GM06990 (cell line): Measurements from ENCODE around the gene TADA2B.
A peak's percentile ranks its signal among the peaks of the same experiment; 100 is the strongest.

Experiments used
- DNase-seq: peaks from one replicate; pipeline ENCODE4 v3.0.0-alpha.2; 2011; ENCODE audit not compliant: insufficient read length; ENCODE audit errors: extremely low read depth
- H3K27me3 ChIP-seq: replicated peaks from 2 replicates; pipeline ENCODE4 v1.6.0; 2011; ENCODE audit warnings: low read length; ENCODE audit not compliant: control insufficient read depth, insufficient read depth
- H3K36me3 ChIP-seq: 2 replicates; pipeline ENCODE4 v1.5.1; 2011; ENCODE audit warnings: low read length; ENCODE audit not compliant: control insufficient read depth, insufficient read depth
- H3K4me3 ChIP-seq: replicated peaks from 2 replicates; pipeline ENCODE4 v1.5.1; 2011; ENCODE audit warnings: low read depth, mild to moderate bottlenecking, control low read depth, low read length
- TF ChIP-seq, protein P1 (sequence below): IDR thresholded peaks from 2 replicates; pipeline ENCODE4 v1.5.1; 2011; ENCODE audit warnings: low read length, control low read depth, mild to moderate bottlenecking, inconsistent platforms; ENCODE audit not compliant: insufficient read depth, poor library complexity, severe bottlenecking

Gene TADA2B

DNA sequence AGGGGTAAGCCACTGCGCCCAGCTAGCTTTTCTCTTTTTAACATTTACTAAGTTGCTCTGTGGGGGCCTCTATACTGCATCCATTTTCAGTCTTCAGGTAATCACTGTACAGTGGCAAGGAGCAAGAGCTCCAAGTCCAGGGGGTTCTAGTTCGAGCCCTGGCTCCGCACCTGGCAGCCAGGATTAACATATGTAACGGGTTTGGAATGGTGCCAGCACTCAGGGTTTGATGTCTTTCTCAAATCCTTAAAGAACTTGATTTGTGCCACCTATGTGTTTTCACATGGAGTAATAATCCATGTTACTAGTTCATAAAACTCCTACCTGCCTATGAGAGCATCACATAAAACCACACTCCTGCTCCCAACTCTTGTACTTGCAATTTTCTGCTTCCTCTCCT lies 20.2 kb downstream of the TADA2B start:
- no peak for DNase-seq
- peaks cover 22% of the 10 kb centered on the region for H3K36me3 ChIP-seq
- TF ChIP-seq, protein P1, sequence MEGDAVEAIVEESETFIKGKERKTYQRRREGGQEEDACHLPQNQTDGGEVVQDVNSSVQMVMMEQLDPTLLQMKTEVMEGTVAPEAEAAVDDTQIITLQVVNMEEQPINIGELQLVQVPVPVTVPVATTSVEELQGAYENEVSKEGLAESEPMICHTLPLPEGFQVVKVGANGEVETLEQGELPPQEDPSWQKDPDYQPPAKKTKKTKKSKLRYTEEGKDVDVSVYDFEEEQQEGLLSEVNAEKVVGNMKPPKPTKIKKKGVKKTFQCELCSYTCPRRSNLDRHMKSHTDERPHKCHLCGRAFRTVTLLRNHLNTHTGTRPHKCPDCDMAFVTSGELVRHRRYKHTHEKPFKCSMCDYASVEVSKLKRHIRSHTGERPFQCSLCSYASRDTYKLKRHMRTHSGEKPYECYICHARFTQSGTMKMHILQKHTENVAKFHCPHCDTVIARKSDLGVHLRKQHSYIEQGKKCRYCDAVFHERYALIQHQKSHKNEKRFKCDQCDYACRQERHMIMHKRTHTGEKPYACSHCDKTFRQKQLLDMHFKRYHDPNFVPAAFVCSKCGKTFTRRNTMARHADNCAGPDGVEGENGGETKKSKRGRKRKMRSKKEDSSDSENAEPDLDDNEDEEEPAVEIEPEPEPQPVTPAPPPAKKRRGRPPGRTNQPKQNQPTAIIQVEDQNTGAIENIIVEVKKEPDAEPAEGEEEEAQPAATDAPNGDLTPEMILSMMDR, result no peak

DNA sequence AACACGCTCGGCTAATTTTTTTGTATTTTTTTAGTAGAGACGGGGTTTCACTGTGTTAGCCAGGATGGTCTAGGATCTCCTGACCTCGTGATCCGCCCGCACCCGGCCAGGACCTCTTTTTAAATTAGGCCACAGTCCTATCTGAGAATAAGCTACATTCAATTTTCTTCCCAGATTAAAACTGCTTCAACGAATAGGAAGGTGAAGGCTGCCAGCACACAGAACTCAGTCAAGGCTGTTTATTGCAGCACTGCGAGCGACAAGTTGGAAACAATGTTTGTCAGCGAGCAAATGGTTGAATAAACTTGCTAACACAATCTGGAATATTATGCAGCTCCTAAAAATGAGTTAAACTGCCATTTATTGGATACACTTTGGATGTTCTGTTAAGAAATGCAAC lies 22.8 kb downstream of the TADA2B start:
- Histone ChIP-seq H3K4me3 (no peak overlapping the region), H3K27me3 (no peaks in the 10 kb centered on the region), H3K36me3 (peaks cover 17% of the 10 kb centered on the region)
- no peak for DNase-seq
- TF ChIP-seq, protein P1, result no peak

More for the DNA sequence above, 20.2 kb downstream of the TADA2B start:
- Histone ChIP-seq H3K27me3 (no peaks in the 10 kb centered on the region), H3K4me3 (no peak overlapping the region)

DNA sequence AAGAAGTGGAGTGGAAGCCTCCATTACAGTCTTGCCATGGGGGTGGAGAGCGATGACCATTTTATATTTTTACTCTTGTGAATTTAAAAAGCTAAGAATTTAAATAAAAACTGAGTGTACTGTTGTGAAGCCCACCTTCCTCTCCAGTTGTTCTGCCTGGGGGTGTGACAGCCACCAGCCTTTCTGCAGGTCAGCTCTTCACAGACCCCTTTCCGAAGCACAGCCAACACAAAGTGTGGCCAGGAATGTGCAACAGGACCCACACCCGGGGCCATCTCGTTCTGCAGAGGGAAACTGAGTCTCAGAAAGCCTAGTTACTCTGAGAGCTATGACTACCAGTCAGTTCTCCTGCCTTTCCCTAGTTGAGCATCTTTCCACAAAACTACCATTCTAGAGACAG lies 23.3 kb downstream of the TADA2B start:
- Histone ChIP-seq H3K27me3 (no peaks in the 10 kb centered on the region), H3K36me3 (peaks cover 14% of the 10 kb centered on the region), H3K4me3 (peak overlapping the region; percentile 88)
- DNase-seq, result no peak
- TF ChIP-seq, protein P1, result no peak

DNA sequence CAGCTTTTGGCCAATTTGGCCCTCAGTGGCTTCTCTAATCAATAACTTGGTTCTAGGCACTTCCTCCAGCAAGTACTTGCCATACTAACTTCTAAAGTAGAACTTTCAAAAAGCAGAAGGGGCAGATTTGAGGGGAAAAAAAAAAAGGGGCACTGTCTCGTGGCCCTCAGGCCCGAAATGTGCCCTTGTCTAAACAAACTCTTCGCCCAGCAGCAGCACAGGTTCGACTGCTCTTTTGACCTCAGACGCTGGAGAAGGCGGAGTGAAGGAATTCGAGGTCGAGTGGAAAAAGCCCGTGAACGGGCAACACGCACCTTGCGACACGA lies 23.9 kb downstream of the TADA2B start:
- DNase-seq, result no peak
- Histone ChIP-seq H3K4me3 (peak overlapping the region; percentile 88), H3K27me3 (no peaks in the 10 kb centered on the region), H3K36me3 (peaks cover 8% of the 10 kb centered on the region)
- TF ChIP-seq, protein P1, result no peak

DNA sequence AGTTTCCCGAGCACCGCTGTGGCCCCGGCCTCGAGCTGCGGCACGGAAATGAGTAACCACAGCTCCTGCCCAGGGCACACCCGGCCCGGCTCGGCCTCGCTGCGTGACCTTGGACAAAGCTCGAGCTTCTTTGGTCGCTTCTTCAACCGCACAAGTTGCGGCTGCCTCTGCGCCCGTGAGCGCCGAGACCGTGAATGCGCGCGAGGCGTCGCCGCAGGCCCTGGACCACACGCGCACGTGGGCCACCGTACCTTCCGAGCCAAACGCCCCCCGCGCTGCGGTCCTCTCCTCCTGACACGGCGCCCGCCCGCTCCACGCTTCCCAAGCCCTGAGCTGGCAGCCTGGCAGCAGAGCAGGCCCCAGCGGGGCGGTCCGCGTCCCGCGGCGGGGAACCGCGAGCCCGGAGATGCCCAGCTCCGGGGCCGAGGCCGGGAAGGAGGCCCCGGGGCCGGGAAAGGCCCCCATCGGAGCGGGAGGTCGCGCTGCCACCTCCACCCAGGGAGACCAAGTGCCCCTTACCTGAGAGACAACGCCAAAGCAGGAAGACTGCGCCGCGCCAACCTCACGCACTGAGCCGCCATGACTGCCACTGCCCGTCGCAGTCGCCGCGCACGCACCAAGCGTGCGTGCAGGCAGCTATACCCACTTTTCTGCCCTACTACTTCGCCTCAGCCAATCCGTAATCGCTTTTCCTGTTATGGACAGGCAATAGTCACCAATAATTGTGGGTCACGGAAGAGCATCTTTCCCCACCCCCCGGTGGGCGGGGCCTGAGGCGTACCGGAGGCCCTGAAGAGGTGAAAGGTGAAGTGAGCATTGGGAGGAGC lies 24.5 kb downstream of the TADA2B start, which contains the start of gene GRPEL1:
Gene GRPEL1, minus strand, starts transcription at position 613 of the 827 bp plus-strand sequence. Its CDS starts 32 bp downstream, at position 581.
- Histone ChIP-seq H3K4me3 (peak within 1 kb of the TSS; percentile 88), H3K27me3 (no peaks in the 10 kb centered on the region), H3K36me3 (peaks cover 8% of the 10 kb centered on the region)
- DNase-seq, result peak; percentile 99
- TF ChIP-seq, protein P1, result no peak
